Ovary (tissue), 3 donors: ENCODE data around the gene GMPS.

Source experiments
- CTCF ChIP-seq, 3 donors: fragments of 450-650 bp in 2 of 3; fragments of 200-600 bp in 1 of 3; IDR thresholded peaks; one replicate each; pipeline versions ENCODE4 v1.5.1 to v1.8.0; 2016 to 2022; ENCODE audit warnings: antibody characterized with exemption in 3 of 3, mild to moderate bottlenecking in 1 of 3
- EP300 ChIP-seq: sonication (generic); formaldehyde crosslinking; IDR thresholded peaks from one replicate; pipeline ENCODE4 v1.6.1; 2017; ENCODE audit warnings: antibody characterized with exemption
- POLR2A ChIP-seq: fragments of 450-650 bp; IDR thresholded peaks from one replicate; pipeline ENCODE4 v1.6.1; 2017; ENCODE audit warnings: antibody characterized with exemption, mild to moderate bottlenecking, moderate library complexity
- donor health status: DM: no; HTN: no; CAD: no.

GRCh38 chr3:155944081-155944480 lies 73.6 kb downstream of the GMPS start:
- TF ChIP-seq POLR2A (no peak), CTCF (IDR thresholded peaks at IDR 0.05) (no peak), EP300 (no peak)
